H9 (cell line): ENCODE data around the gene MN1. TPM values are rescaled to one million over a fixed set of nuclear protein-coding genes. Genes with fewer than 3 reads are reported as not detected.

ENCODE experiments used
- DNase-seq: peaks from one replicate; pipeline ENCODE4 v3.0.0-alpha.2; 2017
- H2AFZ ChIP-seq: one replicate; pipeline ENCODE4 v1.6.1; 2013; ENCODE audit warnings: mild to moderate bottlenecking, low read length, control low read depth, moderate library complexity
- H2AK5ac ChIP-seq: 2 replicates; pipeline ENCODE4 v1.6.1; 2013; ENCODE audit warnings: low read length, control low read depth, mixed read lengths; ENCODE audit not compliant: insufficient read length
- H2BK120ac ChIP-seq: one replicate; pipeline ENCODE4 v1.6.1; 2013; ENCODE audit warnings: low read depth, mild to moderate bottlenecking, low read length, control low read depth, inconsistent platforms; ENCODE audit not compliant: poor library complexity, severe bottlenecking
- H2BK12ac ChIP-seq: 2 replicates; pipeline ENCODE4 v1.6.1; 2013; ENCODE audit warnings: low read length, control low read depth, mixed read lengths, low read depth; ENCODE audit not compliant: insufficient read length
- H2BK15ac ChIP-seq: 2 replicates; pipeline ENCODE4 v1.6.1; 2013; ENCODE audit warnings: low read depth, low read length, control low read depth
- H2BK20ac ChIP-seq: one replicate; pipeline ENCODE4 v1.6.1; 2013; ENCODE audit warnings: low read depth, mild to moderate bottlenecking, low read length, control low read depth, inconsistent platforms; ENCODE audit not compliant: poor library complexity, severe bottlenecking
- H2BK5ac ChIP-seq: 2 replicates; pipeline ENCODE4 v1.6.1; 2013; ENCODE audit warnings: low read length, control low read depth, mixed read lengths; ENCODE audit not compliant: insufficient read length
- H3K14ac ChIP-seq: 2 replicates; pipeline ENCODE4 v1.6.1; 2013; ENCODE audit warnings: low read length, control low read depth; ENCODE audit not compliant: insufficient read depth
- H3K18ac ChIP-seq: 2 replicates; pipeline ENCODE4 v1.6.1; 2013; ENCODE audit warnings: low read depth, mild to moderate bottlenecking, mixed read lengths, low read length, control low read depth; ENCODE audit not compliant: insufficient read length
- H3K23ac ChIP-seq: 2 replicates; pipeline ENCODE4 v1.6.1; 2013; ENCODE audit warnings: low read length, control low read depth, mixed read lengths, low read depth; ENCODE audit not compliant: insufficient read length
- H3K23me2 ChIP-seq: 2 replicates; pipeline ENCODE4 v1.6.1; 2013; ENCODE audit warnings: low read depth, mild to moderate bottlenecking, mixed read lengths, low read length, control low read depth; ENCODE audit not compliant: insufficient read length, poor library complexity, severe bottlenecking
- H3K27ac ChIP-seq: 2 replicates; pipeline ENCODE4 v1.5.1; 2013; ENCODE audit warnings: low read length, control low read depth, mixed read lengths, low read depth; ENCODE audit not compliant: insufficient read length
- H3K27me3 ChIP-seq: 2 replicates; pipeline ENCODE4 v1.6.1; 2013; ENCODE audit warnings: low read length, control low read depth, inconsistent platforms; ENCODE audit not compliant: insufficient read depth
- H3K4ac ChIP-seq: 2 replicates; pipeline ENCODE4 v1.6.1; 2013; ENCODE audit warnings: low read depth, mild to moderate bottlenecking, control low read depth, inconsistent platforms, low read length, moderate library complexity
- H3K4me1 ChIP-seq: 2 replicates; pipeline ENCODE4 v1.6.1; 2013; ENCODE audit warnings: low read length, control low read depth, inconsistent platforms; ENCODE audit not compliant: insufficient read depth
- H3K4me2 ChIP-seq: 2 replicates; pipeline ENCODE4 v1.6.1; 2013; ENCODE audit warnings: low read length, control low read depth, mixed read lengths; ENCODE audit not compliant: insufficient read length, insufficient read depth
- H3K56ac ChIP-seq: 2 replicates; pipeline ENCODE4 v1.6.1; 2013; ENCODE audit warnings: low read depth, mild to moderate bottlenecking, mixed read lengths, low read length, control low read depth; ENCODE audit not compliant: insufficient read length
- H3K79me1 ChIP-seq: 2 replicates; pipeline ENCODE4 v1.6.1; 2013; ENCODE audit warnings: low read depth, mild to moderate bottlenecking, moderate library complexity, low read length, control low read depth, inconsistent platforms; ENCODE audit not compliant: insufficient read depth, poor library complexity, severe bottlenecking
- H3K79me2 ChIP-seq: 2 replicates; pipeline ENCODE4 v1.6.1; 2013; ENCODE audit warnings: low read length, control low read depth, inconsistent platforms; ENCODE audit not compliant: insufficient read depth
- H3K9ac ChIP-seq: 2 replicates; pipeline ENCODE4 v1.6.1; 2013; ENCODE audit warnings: low read length, control low read depth, mixed read lengths; ENCODE audit not compliant: insufficient read length; ENCODE audit errors: extremely low read depth
- H3K9me3 ChIP-seq: one replicate; pipeline ENCODE4 v1.6.1; 2013; ENCODE audit warnings: low read depth, low read length, inconsistent platforms; ENCODE audit not compliant: control insufficient read depth
- H3T11ph ChIP-seq: one replicate; pipeline ENCODE4 v1.6.1; 2013; ENCODE audit warnings: mild to moderate bottlenecking, low read length, control low read depth, inconsistent platforms
- H4K20me1 ChIP-seq: one replicate; pipeline ENCODE4 v1.6.1; 2013; ENCODE audit not compliant: control insufficient read depth, insufficient read length, insufficient read depth
- H4K5ac ChIP-seq: 2 replicates; pipeline ENCODE4 v1.6.1; 2013; ENCODE audit warnings: low read depth, mild to moderate bottlenecking, mixed read lengths, low read length, control low read depth; ENCODE audit not compliant: insufficient read length
- H4K8ac ChIP-seq: replicated peaks from 2 replicates; pipeline ENCODE4 v1.6.1; 2013; ENCODE audit warnings: low read length, control low read depth, mixed read lengths, low read depth; ENCODE audit not compliant: insufficient read length
- H4K91ac ChIP-seq: 2 replicates; pipeline ENCODE4 v1.6.1; 2013; ENCODE audit warnings: low read depth, mild to moderate bottlenecking, moderate library complexity, mixed read lengths, low read length, control low read depth; ENCODE audit not compliant: insufficient read length
- H3K27ac Mint-ChIP-seq, 3 experiments: 2 replicates in 2 of 3; 3 replicates in 1 of 3; pipeline ENCODE4 v1.8.0; 2020 to 2021; ENCODE audit warnings: mixed read lengths in 3 of 3, mild to moderate bottlenecking in 1 of 3, moderate library complexity in 1 of 3
- H3K27me3 Mint-ChIP-seq: 2 replicates; pipeline ENCODE4 v1.8.0; 2021; ENCODE audit warnings: low read depth, mild to moderate bottlenecking, moderate library complexity, mixed read lengths
- H3K36me3 Mint-ChIP-seq, 3 experiments: 2 replicates in 2 of 3; 3 replicates in 1 of 3; pipeline ENCODE4 v1.8.0; 2020 to 2021; ENCODE audit warnings: low read depth in 3 of 3, mixed read lengths in 3 of 3; ENCODE audit not compliant: insufficient read depth in 1 of 3
- H3K4me1 Mint-ChIP-seq, 2 experiments: 2 replicates each; pipeline ENCODE4 v1.8.0; 2020; ENCODE audit warnings: mixed read lengths in 2 of 2
- H3K4me3 Mint-ChIP-seq, 2 experiments: 2 replicates in 1 of 2; 3 replicates in 1 of 2; pipeline ENCODE4 v1.8.0; 2020 to 2021; ENCODE audit warnings: mild to moderate bottlenecking in 2 of 2, mixed read lengths in 2 of 2, moderate library complexity in 1 of 2
- H3K9me3 Mint-ChIP-seq, 2 experiments: 2 replicates in 1 of 2; 3 replicates in 1 of 2; pipeline ENCODE4 v1.8.0; 2020; ENCODE audit warnings: mild to moderate bottlenecking in 2 of 2, mixed read lengths in 2 of 2, moderate library complexity in 1 of 2
- WGBS: extraction: QIAGEN DNeasy Blood & Tissue Kit; methylation state at CpG from one replicate; pipeline ENCODE4 v1.1.7; 2013; ENCODE audit warnings: missing lambda C conversion rate, low lambda C conversion rate, mixed read lengths; ENCODE audit not compliant: insufficient read length; ENCODE audit errors: extremely low coverage; 5-methylcytosine and 5-hydroxymethylcytosine counted together
- total RNA-seq: library from RNA; stranded (reverse); gene quantifications from 2 replicates; pipeline ENCODE4 v1.2.1, GENCODE V29; 2021
- TF ChIP-seq, protein P1 (sequence below): fragments of 200-600 bp; sonication (generic); conservative IDR thresholded peaks from 3 replicates; pipeline ENCODE4 v1.8.0; 2021; ENCODE audit warnings: antibody characterized with exemption, mild to moderate bottlenecking

MN1 gene
- total RNA-seq, 1 experiment from 2014 or later = 2.8 TPM

DNA sequence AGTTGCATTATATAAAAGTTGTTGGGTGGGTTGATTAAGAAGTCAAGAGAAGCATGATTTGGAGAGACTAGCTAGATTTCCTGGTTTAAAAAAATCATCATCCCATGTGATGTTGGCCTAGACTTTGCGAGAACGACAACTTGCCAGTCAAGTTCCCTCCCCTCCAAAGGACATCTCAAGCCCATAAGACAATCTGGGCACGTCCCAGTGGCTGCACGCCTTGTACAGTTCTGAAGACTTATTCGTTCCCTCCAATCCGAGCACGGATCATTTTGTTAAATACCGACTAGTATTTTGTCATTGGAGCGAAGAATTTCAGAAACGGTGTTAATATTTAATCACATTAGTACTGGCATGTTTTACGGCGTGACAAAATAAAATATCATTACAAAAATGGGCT is 8.0 kb downstream of the MN1 start:
- H3T11ph ChIP-seq = no peak overlapping the region
- no peak overlapping the region for H3K27ac ChIP-seq
- no peaks in the 10 kb centered on the region for H4K20me1 ChIP-seq
- peaks cover 10% of the 10 kb centered on the region for H3K23me2 ChIP-seq
- H3K14ac ChIP-seq = no peak overlapping the region
- TF ChIP-seq, protein P1, sequence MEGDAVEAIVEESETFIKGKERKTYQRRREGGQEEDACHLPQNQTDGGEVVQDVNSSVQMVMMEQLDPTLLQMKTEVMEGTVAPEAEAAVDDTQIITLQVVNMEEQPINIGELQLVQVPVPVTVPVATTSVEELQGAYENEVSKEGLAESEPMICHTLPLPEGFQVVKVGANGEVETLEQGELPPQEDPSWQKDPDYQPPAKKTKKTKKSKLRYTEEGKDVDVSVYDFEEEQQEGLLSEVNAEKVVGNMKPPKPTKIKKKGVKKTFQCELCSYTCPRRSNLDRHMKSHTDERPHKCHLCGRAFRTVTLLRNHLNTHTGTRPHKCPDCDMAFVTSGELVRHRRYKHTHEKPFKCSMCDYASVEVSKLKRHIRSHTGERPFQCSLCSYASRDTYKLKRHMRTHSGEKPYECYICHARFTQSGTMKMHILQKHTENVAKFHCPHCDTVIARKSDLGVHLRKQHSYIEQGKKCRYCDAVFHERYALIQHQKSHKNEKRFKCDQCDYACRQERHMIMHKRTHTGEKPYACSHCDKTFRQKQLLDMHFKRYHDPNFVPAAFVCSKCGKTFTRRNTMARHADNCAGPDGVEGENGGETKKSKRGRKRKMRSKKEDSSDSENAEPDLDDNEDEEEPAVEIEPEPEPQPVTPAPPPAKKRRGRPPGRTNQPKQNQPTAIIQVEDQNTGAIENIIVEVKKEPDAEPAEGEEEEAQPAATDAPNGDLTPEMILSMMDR = no peak
- no peak overlapping the region for H3K18ac ChIP-seq
- H4K91ac ChIP-seq = no peak overlapping the region
- H3K36me3 Mint-ChIP-seq = peaks cover 0 to 5% (median 0%) of the 10 kb centered on the region in 3 experiments; a peak in 1 of 7 replicates
- no peak overlapping the region for H2BK20ac ChIP-seq
- H2AK5ac ChIP-seq = no peak overlapping the region
- H2BK120ac ChIP-seq = no peak overlapping the region
- H3K23ac ChIP-seq = no peak overlapping the region
- peaks cover 61 to 67% of the 10 kb centered on the region in 2 experiments for H3K4me1 Mint-ChIP-seq
- H4K8ac ChIP-seq = no peak overlapping the region
- no peak overlapping the region for H3K56ac ChIP-seq
- no peaks in the 10 kb centered on the region for H3K79me2 ChIP-seq
- no peak overlapping the region for H3K4me2 ChIP-seq
- H3K9me3 ChIP-seq = no peaks in the 10 kb centered on the region
- no CpG with 5 or more reads among the region's 12 CpGs for WGBS
- DNase-seq = no peak
- H3K4ac ChIP-seq = no peak overlapping the region
- H3K27me3 ChIP-seq = peaks cover 28% of the 10 kb centered on the region; the same call in 1 of the 2 replicates
- no peak overlapping the region for H2BK15ac ChIP-seq
- no peaks in the 10 kb centered on the region for H3K79me1 ChIP-seq
- H3K27ac Mint-ChIP-seq = no peak overlapping the region
- H2AFZ ChIP-seq = no peak overlapping the region
- H3K4me1 ChIP-seq = peaks cover 12% of the 10 kb centered on the region; the same call in 1 of the 2 replicates
- peaks cover 91% of the 10 kb centered on the region for H3K27me3 Mint-ChIP-seq
- no peak overlapping the region for H2BK5ac ChIP-seq
- no peaks in the 10 kb centered on the region for H3K9me3 Mint-ChIP-seq
- no peak overlapping the region for H2BK12ac ChIP-seq
- H3K4me3 Mint-ChIP-seq = no peak overlapping the region
- no peak overlapping the region for H4K5ac ChIP-seq
- H3K9ac ChIP-seq = no peak overlapping the region
